Adrenal gland (tissue), 12 donors: Measurements from ENCODE around the gene NUCKS1. TPM values are rescaled to one million over a fixed set of nuclear protein-coding genes. Genes with fewer than 3 reads are reported as not detected.

Source experiments
- DNase-seq, 7 donors: peaks; one replicate each; pipeline ENCODE4 v3.0.0-alpha.2; 2019 to 2020
- H3K27ac ChIP-seq, 5 donors: fragments of 200-600 bp; sonication (generic) in 4 of 5; 1 replicate in 3 of 5; 2 replicates in 2 of 5; pipeline versions ENCODE4 v1.5.1 to v1.8.0; 2016 to 2020; ENCODE audit warnings: mild to moderate bottlenecking in 1 of 5
- H3K27me3 ChIP-seq: fragments of 200-600 bp; 2 replicates; pipeline ENCODE4 v1.8.0; 2021
- H3K36me3 ChIP-seq, 2 donors: fragments of 200-600 bp; replicated peaks in 1 of 2; 1 replicate in 1 of 2; 2 replicates in 1 of 2; pipeline versions ENCODE4 v1.5.1 to v1.8.0; 2018 to 2022
- H3K4me1 ChIP-seq, 2 donors: fragments of 200-600 bp; replicated peaks in 1 of 2; 1 replicate in 1 of 2; 2 replicates in 1 of 2; pipeline versions ENCODE4 v1.5.1 to v1.8.0; 2018 to 2021
- H3K4me3 ChIP-seq, 4 donors: fragments of 200-600 bp; sonication (generic) in 3 of 4; one replicate each; pipeline ENCODE4 v1.5.1; 2016 to 2018
- H3K9me3 ChIP-seq, 3 donors: fragments of 200-600 bp; sonication (generic) in 1 of 3; replicated peaks in 1 of 3; 1 replicate in 2 of 3; 2 replicates in 1 of 3; pipeline versions ENCODE4 v1.5.1 to v1.8.0; 2016 to 2021
- POLR2A ChIP-seq, 2 donors: fragments of 450-650 bp; IDR thresholded peaks; one replicate each; pipeline ENCODE4 v1.6.1; 2017; ENCODE audit warnings: antibody characterized with exemption in 2 of 2, mild to moderate bottlenecking in 2 of 2, moderate library complexity in 1 of 2
- WGBS, 4 donors: extraction: QIAGEN DNeasy Blood & Tissue Kit in 2 of 4; methylation state at CpG; one replicate each; pipeline versions ENCODE4 v1.1.5 to v1.1.7; 2013 to 2017; 5-methylcytosine and 5-hydroxymethylcytosine counted together
- intact Hi-C, 2 donors: fragments of 100-400 bp; cut with DNase I; formaldehyde crosslinking; loops; one replicate each; pipeline versions ENCODE4 v1.14.1 to v1.15.0; 2022 to 2023
- polyA plus RNA-seq, 3 donors: library from polyadenylated mRNA; stranded (reverse); fragments of 200-250 nt in 2 of 3; fragments of 350-450 nt in 1 of 3; fragmentation: Illumina TruSeq in 1 of 3; extraction: RNeasy Lipid Tissue Mini Kit (QIAGEN cat#74804) in 1 of 3; gene quantifications; one replicate each; pipeline ENCODE4 v1.2.3, GENCODE V29; 2013 to 2014
- total RNA-seq, 9 donors: library from RNA; depleted of rRNA in 4 of 9; stranded (reverse); fragments of >200 nt in 4 of 9; fragments of 120-200 nt in 1 of 9; fragmentation: NEBNext Ultra II Directional in 1 of 9; extraction: Animal tissue kit (Norgen Biotek cat#: 25700) in 1 of 9; gene quantifications; one replicate each; pipeline versions ENCODE4 v1.1.0 to v1.2.4, GENCODE V29; 2013 to 2023
- TF ChIP-seq, protein P1 (sequence below), 6 experiments: fragments of 450-650 bp in 4 of 6; fragments of 200-600 bp in 2 of 6; sonication (generic) in 1 of 6; IDR thresholded peaks; 1 replicate in 5 of 6; 2 replicates in 1 of 6; pipeline versions ENCODE4 v1.5.1 to v1.8.0; 2016 to 2021; ENCODE audit warnings: antibody characterized with exemption in 6 of 6, mild to moderate bottlenecking in 2 of 6, moderate library complexity in 1 of 6
- donor health status: healthy with polysubstance abuse.
- donor health status: Bipolar disorder and iron deficiency.
- donor health status: DM: yes; HTN: yes; CAD: no.
- donor health status: DM: no; HTN: no; CAD: no.
- donor health status: DM: no; HTN: no; CAD: no.
- donor health status: DM: yes; HTN: yes; CAD: no.

NUCKS1 gene
- total and polyA plus RNA-seq, 12 donors, result 33.1 to 161 (median 122) TPM

DNA sequence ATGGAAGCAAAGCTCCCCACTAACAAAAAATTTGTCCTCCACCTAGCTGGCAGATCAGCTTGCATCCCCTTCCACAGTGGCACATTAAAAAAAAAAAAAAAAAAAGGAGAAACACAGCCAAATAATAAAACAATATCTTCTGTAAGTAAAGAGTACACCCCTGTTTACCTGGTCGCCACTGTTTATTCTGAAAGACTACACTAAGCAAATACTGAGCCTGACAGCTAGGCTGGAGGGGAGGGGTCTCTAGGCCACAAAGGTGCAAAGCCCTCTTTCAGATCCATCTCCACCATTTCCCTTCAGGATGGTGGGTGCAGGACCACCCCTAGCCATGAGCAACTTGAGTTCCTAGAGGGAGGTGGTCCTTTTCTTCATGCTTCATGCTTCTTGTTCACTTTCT is 46.9 kb downstream of the NUCKS1 start:
- intact Hi-C loops, result no loop called here
- Histone ChIP-seq H3K27me3 (no peaks in the 10 kb centered on the region), H3K36me3 (no peaks in the 10 kb centered on the region), H3K9me3 (no peaks in the 10 kb centered on the region), H3K27ac (no peak overlapping the region), H3K4me1 (peaks cover 0 to 24% of the 10 kb centered on the region in 2 donors), H3K4me3 (no peak overlapping the region)
- WGBS, 4 donors, result 86 to 95% (median 92%) methylated on average over 1 of the region's 1 CpG
- TF ChIP-seq, protein P1, sequence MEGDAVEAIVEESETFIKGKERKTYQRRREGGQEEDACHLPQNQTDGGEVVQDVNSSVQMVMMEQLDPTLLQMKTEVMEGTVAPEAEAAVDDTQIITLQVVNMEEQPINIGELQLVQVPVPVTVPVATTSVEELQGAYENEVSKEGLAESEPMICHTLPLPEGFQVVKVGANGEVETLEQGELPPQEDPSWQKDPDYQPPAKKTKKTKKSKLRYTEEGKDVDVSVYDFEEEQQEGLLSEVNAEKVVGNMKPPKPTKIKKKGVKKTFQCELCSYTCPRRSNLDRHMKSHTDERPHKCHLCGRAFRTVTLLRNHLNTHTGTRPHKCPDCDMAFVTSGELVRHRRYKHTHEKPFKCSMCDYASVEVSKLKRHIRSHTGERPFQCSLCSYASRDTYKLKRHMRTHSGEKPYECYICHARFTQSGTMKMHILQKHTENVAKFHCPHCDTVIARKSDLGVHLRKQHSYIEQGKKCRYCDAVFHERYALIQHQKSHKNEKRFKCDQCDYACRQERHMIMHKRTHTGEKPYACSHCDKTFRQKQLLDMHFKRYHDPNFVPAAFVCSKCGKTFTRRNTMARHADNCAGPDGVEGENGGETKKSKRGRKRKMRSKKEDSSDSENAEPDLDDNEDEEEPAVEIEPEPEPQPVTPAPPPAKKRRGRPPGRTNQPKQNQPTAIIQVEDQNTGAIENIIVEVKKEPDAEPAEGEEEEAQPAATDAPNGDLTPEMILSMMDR (IDR thresholded peaks at IDR 0.05), result no peak
- TF ChIP-seq POLR2A (IDR thresholded peaks at IDR 0.05), result no peak
- no peak for DNase-seq

DNA sequence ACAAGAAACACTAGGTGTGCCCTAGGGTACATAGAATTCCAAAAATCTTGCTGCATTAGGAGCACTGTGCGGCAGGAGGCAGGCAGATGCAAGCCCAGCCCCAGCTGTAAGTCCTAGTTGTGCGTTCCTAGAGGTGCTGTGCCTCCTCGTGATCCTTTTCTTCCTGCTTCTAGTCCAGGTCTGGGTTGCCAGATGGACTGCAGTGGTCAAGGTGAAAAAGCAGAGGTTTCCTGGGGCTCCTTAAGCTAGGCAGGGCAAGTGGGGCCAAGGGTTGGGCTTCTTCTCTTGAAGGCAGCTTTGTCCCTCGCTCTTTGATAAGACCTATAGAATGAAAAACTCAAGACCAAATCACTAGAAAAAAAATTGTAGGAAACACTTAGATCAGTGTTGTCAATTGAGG is 48.1 kb downstream of the NUCKS1 start:
- TF ChIP-seq, protein P1 (IDR thresholded peaks at IDR 0.05), result no peak
- no peak for TF ChIP-seq POLR2A (IDR thresholded peaks at IDR 0.05)
- intact Hi-C loops, result no loop called here

DNA sequence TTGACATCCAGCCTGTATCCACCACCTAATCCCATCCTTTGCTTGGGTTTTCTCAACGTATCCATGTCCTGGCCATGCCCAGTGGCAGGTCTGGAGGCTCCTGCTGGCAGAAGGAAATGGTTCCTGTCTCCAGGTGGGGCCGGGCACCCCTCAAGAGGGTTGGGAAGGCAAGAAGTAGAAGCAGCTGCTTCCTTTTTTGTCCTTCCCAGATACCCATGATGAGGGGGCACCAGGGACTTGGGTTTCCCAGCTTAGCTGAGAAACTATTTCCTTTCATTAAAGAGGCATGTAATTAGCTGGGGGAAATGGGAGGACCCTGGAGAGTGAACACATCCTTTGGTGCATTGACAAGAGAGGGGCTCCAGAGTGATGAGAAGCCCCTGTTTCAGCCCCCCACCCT is 48.6 kb downstream of the NUCKS1 start:
- no peak overlapping the region for H3K27ac ChIP-seq
- H3K27me3 ChIP-seq, result no peaks in the 10 kb centered on the region
- H3K4me3 ChIP-seq, result no peak overlapping the region
- DNase-seq, result no peak
- intact Hi-C loops, result no loop called here
- H3K36me3 ChIP-seq, result no peaks in the 10 kb centered on the region
- WGBS, 4 donors, result 57 to 76% (median 71%) methylated on average over 2 of the region's 2 CpGs; no CpG with 5 or more reads in 1 of the 4 donors
- H3K4me1 ChIP-seq, result peaks cover 0 to 21% of the 10 kb centered on the region in 2 donors
- no peaks in the 10 kb centered on the region for H3K9me3 ChIP-seq
- TF ChIP-seq, protein P1 (IDR thresholded peaks at IDR 0.05), result no peak

More for the DNA sequence above, 48.1 kb downstream of the NUCKS1 start:
- WGBS, 4 donors, result 92 to 96% (median 95%) methylated on average over 4 of the region's 4 CpGs
- Histone ChIP-seq H3K9me3 (no peaks in the 10 kb centered on the region), H3K27ac (no peak overlapping the region), H3K4me1 (peaks cover 0 to 24% of the 10 kb centered on the region in 2 donors), H3K4me3 (no peak overlapping the region), H3K36me3 (no peaks in the 10 kb centered on the region), H3K27me3 (no peaks in the 10 kb centered on the region)
- DNase-seq, result no peak

DNA sequence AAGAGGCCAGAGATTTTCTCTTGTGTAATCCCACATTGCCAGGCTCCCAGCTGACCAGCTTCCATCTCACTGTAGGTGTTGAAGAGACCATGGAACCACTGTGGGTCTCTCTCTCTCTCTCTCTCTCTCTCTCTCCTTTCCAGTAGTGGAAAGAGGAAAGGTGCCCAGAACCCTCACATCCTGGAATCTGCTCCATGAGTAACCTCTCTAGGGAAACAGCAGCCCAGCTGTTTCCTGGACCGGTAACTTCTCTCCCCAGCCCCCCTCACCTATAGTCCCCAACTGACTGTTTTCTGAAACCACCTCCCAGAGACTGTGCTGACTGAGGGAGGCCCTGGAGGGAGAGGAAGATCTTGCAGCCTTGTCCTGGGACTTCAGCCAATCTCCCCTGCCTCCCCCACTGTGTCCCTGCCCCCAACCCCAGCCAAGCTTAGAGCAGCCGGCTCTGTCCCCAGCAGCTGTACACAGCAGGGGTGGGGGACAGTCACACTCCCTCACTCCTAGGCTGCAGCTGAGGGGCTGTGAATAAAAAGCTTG is 49.0 kb downstream of the NUCKS1 start:
- intact Hi-C loops, result no loop called here
- TF ChIP-seq, protein P1 (IDR thresholded peaks at IDR 0.05), result no peak
- no peak for TF ChIP-seq POLR2A (IDR thresholded peaks at IDR 0.05)

More for the DNA sequence above, 49.0 kb downstream of the NUCKS1 start:
- no peaks in the 10 kb centered on the region for H3K36me3 ChIP-seq
- DNase-seq, result peak in 2 of 7 donors; percentile 6 to 14
- H3K9me3 ChIP-seq, result no peaks in the 10 kb centered on the region
- H3K27ac ChIP-seq, result no peak overlapping the region
- H3K4me3 ChIP-seq, result no peak overlapping the region
- H3K27me3 ChIP-seq, result no peaks in the 10 kb centered on the region
- WGBS, 4 donors, result 36 to 49% (median 45%) methylated on average over 1 to 2 of the region's 2 CpGs
- H3K4me1 ChIP-seq, result peaks cover 0 to 19% of the 10 kb centered on the region in 2 donors
